AG09309 (cell line): ENCODE results near the gene DLG1.
"Not testable (repeated sequence)": the region's sequence is repeated elsewhere in the genome, so short reads cannot be mapped to it uniquely, and the experiment has no call there.

Experiments
- DNase-seq: peaks from one replicate; pipeline ENCODE4 v3.0.0-alpha.2; 2010; ENCODE audit warnings: low read depth
- H3K4me3 ChIP-seq: 2 replicates; pipeline ENCODE4 v1.5.1; 2011; ENCODE audit warnings: mild to moderate bottlenecking, low read depth, low read length, moderate library complexity; ENCODE audit not compliant: control insufficient read depth
- TF ChIP-seq, protein P1 (sequence below): IDR thresholded peaks from 2 replicates; pipeline ENCODE4 v1.5.1; 2011; ENCODE audit warnings: mild to moderate bottlenecking, low read depth, low read length, inconsistent platforms; ENCODE audit not compliant: insufficient read depth, control insufficient read depth; ENCODE audit errors: missing control alignments

The DLG1 gene

GRCh38 chr3:197285557-197285956, 12.9 kb downstream of the DLG1 start:
- no peak overlapping the region for H3K4me3 ChIP-seq
- DNase-seq = no peak
- TF ChIP-seq, protein P1, sequence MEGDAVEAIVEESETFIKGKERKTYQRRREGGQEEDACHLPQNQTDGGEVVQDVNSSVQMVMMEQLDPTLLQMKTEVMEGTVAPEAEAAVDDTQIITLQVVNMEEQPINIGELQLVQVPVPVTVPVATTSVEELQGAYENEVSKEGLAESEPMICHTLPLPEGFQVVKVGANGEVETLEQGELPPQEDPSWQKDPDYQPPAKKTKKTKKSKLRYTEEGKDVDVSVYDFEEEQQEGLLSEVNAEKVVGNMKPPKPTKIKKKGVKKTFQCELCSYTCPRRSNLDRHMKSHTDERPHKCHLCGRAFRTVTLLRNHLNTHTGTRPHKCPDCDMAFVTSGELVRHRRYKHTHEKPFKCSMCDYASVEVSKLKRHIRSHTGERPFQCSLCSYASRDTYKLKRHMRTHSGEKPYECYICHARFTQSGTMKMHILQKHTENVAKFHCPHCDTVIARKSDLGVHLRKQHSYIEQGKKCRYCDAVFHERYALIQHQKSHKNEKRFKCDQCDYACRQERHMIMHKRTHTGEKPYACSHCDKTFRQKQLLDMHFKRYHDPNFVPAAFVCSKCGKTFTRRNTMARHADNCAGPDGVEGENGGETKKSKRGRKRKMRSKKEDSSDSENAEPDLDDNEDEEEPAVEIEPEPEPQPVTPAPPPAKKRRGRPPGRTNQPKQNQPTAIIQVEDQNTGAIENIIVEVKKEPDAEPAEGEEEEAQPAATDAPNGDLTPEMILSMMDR = no peak

GRCh38 chr3:197283045-197283444, 15.4 kb downstream of the DLG1 start:
- TF ChIP-seq, protein P1 = no peak
- no peak for DNase-seq

GRCh38 chr3:197281849-197282248, 16.6 kb downstream of the DLG1 start:
- H3K4me3 ChIP-seq = no peak overlapping the region
- TF ChIP-seq, protein P1 = no peak
- no peak for DNase-seq

More at GRCh38 chr3:197283045-197283444, 15.4 kb downstream of the DLG1 start:
- no peak overlapping the region for H3K4me3 ChIP-seq

- TF ChIP-seq, protein P1 = no peak
- DNase-seq = no peak
- no peak overlapping the region for H3K4me3 ChIP-seq
These were observed 18.3 kb downstream of the DLG1 start for GRCh38 chr3:197280156-197280555.

GRCh38 chr3:197278933-197279332, 19.5 kb downstream of the DLG1 start:
- TF ChIP-seq, protein P1 = no peak
- no peak for DNase-seq
- no peak overlapping the region for H3K4me3 ChIP-seq

DNA sequence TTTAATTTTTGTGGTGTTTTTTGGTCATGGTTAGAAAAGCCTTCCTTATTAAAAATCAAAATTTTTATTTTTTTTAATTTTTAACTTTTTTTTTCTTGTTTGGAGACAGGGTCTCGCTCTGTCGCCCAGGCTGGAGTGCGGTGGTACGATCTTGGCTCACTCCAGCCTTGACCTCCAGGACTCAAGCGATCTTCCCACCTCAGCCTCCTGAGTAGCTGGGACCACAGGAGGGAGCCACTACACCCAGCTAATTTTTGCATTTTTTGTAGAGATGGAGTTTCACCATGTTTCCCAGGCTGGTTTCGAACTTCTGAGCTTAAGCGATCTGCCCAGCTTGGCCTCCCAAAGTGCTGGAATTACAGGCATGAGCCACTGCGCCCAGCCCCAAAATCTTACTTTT, 21.6 kb downstream of the DLG1 start:
- H3K4me3 ChIP-seq = not testable (repeated sequence)
- TF ChIP-seq, protein P1 = peak; percentile 21

GRCh38 chr3:197270558-197271317, 27.7 kb downstream of the DLG1 start:
- DNase-seq = no peak
- TF ChIP-seq, protein P1 = no peak
- H3K4me3 ChIP-seq = no peak overlapping the region

More for the DNA sequence above, 21.6 kb downstream of the DLG1 start:
- DNase-seq = not testable (repeated sequence)
